ENCODE measurements around the gene CAMKV.
"Not testable (repeated sequence)": the region's sequence is repeated elsewhere in the genome, so short reads cannot be mapped to it uniquely, and the experiment has no call there.

Gene CAMKV, protein sequence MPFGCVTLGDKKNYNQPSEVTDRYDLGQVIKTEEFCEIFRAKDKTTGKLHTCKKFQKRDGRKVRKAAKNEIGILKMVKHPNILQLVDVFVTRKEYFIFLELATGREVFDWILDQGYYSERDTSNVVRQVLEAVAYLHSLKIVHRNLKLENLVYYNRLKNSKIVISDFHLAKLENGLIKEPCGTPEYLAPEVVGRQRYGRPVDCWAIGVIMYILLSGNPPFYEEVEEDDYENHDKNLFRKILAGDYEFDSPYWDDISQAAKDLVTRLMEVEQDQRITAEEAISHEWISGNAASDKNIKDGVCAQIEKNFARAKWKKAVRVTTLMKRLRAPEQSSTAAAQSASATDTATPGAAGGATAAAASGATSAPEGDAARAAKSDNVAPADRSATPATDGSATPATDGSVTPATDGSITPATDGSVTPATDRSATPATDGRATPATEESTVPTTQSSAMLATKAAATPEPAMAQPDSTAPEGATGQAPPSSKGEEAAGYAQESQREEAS

GRCh38 chr3:49869525-49870126 lies at the start of gene CAMKV:
CAMKV (minus strand) TSS chr3:49869906; CDS start chr3:49862388, 7,518 bp downstream.
- DNase-seq (ENCODE audit: low read depth in 1 of 2, low spot score in 1 of 2): peak in 1 of 2 donors; percentile 4

DNA sequence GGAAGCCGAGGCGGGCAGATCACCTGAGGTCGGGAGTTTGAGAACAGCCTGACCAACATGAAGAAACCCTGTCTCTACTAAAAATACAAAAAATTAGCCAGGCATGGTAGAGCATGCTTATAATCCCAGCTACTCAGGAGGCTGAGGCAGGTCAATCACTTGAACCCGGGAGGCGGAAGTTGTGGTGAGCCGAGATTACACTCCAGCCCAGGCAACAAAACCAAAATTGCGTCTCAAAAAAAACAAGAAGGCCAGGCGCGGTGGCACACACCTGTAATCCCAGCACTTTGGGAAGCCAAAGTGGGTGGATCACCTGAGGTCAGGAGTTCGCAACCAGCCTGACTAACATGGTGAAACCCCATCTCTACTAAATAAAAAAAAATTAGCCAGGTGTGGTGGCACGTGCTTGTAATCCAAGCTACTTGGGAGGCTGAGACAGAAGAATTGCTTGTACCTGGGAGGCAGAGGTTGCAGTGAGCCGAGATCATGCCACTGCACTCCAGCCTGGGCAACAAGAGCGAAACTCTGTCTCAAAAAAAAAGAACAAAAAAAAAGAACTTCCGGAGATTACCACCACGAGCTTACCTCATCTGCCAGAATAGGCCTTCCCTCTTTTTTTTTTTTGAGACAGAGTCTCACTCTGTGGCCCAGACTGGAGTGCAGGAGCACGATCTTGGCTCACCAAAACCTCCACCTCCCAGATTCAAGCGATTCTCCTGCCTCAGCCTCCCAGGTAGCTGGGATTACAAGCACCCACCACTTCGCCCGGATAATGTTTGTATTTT lies 48.3 kb upstream of the CAMKV start:
- DNase-seq (ENCODE audit: low read depth in 1 of 2, low spot score in 1 of 2): not testable (repeated sequence)

- DNase-seq (ENCODE audit: low read depth in 1 of 2, low spot score in 1 of 2): no peak
These were observed 47.0 kb upstream of the CAMKV start for GRCh38 chr3:49916686-49917085.

GRCh38 chr3:49914906-49915305 lies 45.2 kb upstream of the CAMKV start:
- DNase-seq (ENCODE audit: low read depth in 1 of 2, low spot score in 1 of 2): no peak

DNA sequence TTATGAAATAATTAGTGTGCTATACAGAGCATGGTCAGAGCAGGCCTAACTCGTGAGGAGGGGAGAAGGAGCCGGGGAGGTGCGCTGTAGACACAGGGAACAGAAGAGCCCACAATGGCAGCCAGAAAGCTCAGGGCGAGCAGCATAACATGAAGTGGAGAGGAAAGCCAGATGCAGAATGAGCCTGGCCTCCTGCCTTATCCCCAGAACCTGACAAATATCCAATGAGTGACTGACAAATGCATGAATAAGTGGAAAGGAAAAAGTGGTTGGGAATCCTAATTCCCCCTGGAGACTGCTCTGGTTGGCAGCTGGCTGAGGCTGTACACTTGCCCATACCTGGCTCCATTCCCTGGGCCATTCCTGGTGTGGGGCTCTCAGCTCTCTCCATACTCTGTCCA lies 43.2 kb upstream of the CAMKV start:
- DNase-seq (ENCODE audit: low read depth in 1 of 2, low spot score in 1 of 2): no peak

- no peak for DNase-seq (ENCODE audit: low read depth in 1 of 2, low spot score in 1 of 2)
These were observed 41.9 kb upstream of the CAMKV start for GRCh38 chr3:49911611-49912010.

GRCh38 chr3:49911124-49911420 lies 41.4 kb upstream of the CAMKV start:
- no peak for DNase-seq (ENCODE audit: low read depth in 1 of 2, low spot score in 1 of 2)

DNA sequence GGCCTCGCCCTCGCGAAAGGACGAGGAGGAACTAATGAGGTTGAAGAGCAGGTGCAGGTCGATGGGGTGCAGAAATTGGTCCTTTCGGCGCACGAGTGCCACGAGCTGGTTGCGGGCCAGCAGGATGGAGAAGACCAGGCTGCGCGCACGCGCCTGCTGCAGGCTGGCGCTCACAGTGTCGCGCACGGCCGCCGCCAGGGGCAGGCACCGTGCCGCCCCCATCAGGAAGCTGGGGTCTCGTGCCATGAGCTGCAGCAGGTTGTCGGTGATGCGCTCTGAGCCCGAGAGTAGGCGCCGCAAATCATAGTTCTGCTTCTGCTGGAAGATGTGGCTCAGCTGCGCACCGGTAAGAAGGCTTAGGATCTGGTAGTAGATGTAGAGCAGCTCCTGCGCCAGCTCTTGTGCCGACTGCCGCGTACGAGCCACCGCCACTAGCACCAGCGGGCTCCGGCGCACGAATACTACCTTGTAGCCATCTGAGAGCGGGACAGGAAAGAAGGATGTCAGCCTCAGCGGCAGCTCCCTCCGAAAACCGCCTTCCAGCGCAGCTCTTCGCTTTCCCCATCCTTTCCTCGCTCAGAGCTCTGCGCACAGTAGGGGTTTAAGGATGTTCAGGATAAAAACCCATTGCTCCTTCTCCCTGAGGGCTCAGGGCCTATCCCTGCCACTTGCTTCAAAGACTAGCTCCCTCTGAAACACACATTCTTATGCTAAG lies 40.9 kb upstream of the CAMKV start:
- no peak for DNase-seq (ENCODE audit: low read depth in 1 of 2, low spot score in 1 of 2)

DNA sequence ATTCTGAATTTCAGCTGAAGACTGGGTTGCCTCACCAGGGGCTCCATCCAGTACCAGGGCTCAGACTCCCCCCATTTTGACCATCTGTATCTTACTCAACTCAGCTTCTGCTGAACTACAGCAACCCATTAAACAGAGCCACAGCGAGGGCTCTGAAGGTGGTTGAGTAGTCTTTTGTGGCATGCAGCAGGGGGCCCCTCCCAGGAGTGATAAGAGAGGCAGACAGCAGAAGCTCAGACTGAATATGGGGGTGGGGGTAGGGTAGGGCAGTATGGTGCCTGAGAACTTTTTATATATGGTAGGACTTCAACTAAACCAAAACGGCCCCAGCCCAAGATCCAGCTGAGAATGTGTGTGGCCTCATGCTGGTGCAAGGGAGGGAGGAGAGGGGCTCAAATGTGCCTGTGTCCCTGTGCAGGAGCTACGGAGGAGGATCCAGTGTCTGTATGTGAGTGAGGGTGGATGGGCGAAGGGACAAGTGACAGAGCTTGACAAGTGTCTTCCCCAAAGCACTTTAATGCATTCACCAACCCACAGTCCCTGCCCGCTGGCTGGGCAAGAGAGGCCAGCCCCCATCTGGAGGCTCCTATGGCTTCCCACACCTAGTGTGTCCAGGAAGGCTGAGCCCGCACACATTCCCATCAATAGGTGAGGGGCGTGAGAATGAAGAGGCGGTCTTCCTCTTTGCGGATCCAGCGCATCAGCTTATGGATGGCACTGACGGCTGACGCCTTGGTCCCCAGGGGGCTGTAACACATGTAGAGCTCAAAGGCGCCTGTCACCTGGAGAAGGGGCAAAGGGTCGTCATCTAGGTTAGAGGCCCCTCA lies 38.9 kb upstream of the CAMKV start:
- DNase-seq (ENCODE audit: low read depth in 1 of 2, low spot score in 1 of 2): no peak

DNA sequence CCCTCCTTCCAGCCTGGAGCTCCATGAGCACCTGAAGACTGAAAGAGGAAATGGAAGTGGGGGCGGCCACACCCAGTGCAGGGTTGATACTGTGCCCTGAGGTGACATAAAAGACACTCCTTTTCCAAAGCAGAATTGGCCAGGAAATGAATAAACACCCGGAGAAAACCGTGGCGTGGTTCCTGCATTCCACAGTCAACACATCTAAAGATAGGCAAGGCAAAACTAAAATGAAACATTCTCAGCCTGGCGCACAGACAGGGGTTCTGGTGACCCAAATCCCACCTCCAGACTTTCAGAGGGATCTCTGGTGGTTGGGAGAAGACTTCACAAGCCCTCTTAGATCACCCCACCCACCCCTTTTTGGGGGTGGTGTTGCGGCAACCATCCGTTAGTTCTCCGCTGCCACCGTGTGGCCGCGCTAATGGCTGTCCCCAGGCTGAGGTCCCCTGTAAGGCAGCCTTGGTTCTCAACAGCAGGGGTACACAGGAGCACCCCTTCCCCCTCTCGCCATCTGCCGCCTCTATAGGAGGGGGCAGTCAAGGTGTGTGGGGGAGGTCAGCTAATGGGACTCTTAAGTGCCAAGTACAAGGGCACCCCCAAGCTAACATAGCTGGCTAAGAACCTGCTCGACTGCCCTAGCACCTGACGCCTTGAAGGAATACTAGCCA lies 36.5 kb upstream of the CAMKV start:
- DNase-seq (ENCODE audit: low read depth in 1 of 2, low spot score in 1 of 2): peak in 1 of 2 donors; percentile 15

DNA sequence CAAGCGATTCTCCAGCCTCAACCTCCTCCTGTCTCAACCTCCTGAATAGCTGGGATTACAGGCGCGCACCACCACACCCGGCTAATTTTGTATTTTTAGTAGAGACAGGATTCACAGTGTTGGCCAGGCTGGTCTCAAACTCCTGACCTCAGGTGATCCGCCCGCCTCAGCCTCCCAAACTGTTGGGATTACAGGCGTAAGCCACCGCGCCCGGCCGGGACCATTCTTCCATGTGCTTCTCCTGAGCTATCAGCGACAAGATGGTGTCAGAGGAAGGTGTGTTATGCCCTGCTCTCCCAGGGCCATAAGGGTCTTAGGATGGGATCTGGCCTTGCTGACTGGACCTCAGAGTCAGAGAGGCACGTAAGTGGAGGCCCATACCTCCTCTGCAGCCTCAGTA lies 34.7 kb upstream of the CAMKV start:
- not testable (repeated sequence) for DNase-seq (ENCODE audit: low read depth in 1 of 2, low spot score in 1 of 2)

DNA sequence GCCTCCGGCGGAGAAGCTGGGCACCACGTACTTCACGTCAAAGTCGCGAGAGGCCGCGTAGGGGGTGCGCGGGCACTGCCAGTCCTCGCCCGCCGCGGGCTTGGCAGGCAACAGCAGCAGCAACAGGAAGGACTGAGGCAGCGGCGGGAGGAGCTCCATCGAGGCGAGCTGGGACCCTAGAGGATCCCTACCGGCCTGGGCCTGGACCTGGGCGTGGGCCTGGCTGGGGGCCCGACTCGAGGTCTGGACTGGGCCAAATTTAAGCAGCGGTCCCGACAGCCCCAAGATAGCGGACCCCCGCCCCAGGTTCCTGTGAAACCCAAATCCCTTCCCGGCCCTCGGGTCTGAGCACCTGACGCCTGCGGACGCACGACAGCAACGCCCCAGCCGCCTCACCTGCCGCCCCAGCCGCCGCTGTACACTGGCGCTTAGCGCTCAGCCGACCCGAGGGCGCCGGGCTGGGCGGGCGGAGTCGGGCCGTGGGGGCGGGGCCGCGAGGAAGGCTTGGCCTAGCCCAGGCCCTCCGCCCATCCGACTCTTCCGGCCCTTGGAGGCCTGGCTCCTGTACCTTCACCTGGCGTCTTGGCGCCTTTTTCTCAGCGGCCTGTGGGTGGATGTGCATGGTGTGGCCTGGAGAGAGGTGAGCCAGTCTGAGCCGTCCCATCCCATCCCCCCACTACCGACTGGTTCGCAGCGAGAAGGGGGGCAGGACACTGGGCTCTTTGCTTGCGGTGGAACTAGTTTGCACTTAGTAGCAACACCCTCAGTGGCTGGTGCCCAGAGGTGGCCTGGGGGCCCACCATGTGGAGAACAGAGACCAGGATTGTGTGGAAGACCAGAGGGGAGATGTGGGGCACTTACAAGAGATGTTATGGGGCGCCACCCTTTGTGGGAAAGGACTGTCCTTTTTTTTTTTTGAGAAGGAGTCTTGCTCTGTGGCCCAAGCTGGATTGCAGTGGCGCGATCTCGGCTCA lies 34.0 kb upstream of the CAMKV start, which contains the start of gene MST1R:
TSS of gene MST1R (minus strand) at position 423 of the 974 bp plus-strand sequence. CDS start at position 159, 264 bp downstream.
- DNase-seq (ENCODE audit: low read depth in 1 of 2, low spot score in 1 of 2): peak; percentile 62 to 77

GRCh38 chr3:49902511-49903345 lies 33.0 kb upstream of the CAMKV start:
- no peak for DNase-seq (ENCODE audit: low read depth in 1 of 2, low spot score in 1 of 2)

- no peak for DNase-seq (ENCODE audit: low read depth in 1 of 2, low spot score in 1 of 2)
These were observed 31.9 kb upstream of the CAMKV start for GRCh38 chr3:49901366-49902339.

- DNase-seq (ENCODE audit: low read depth in 1 of 2, low spot score in 1 of 2): no peak
These were observed 30.9 kb upstream of the CAMKV start for GRCh38 chr3:49900491-49901153.

GRCh38 chr3:49899815-49900214 lies 30.1 kb upstream of the CAMKV start:
- DNase-seq (ENCODE audit: low read depth in 1 of 2, low spot score in 1 of 2): no peak

Data from stimulated activated CD4-positive, alpha-beta T cell treated with anti-CD3 and anti-CD28 coated beads, Interleukin-15, amount 100 ng/mL, for 1 hour (primary cell).